Upper lobe of right lung (tissue), 1 donor: Measurements from ENCODE around the gene ASIC5. TPM values are rescaled to one million over a fixed set of nuclear protein-coding genes. Genes with fewer than 3 reads are reported as not detected.

Experiments used
- ATAC-seq: fragments of 200-7000 bp; cut with Tn5 transposase; one replicate; pipeline ENCODE4 v1.9.1; 2020; ENCODE audit warnings: mild to moderate bottlenecking, moderate library complexity
- DNase-seq: peaks from one replicate; pipeline ENCODE4 v3.0.0-alpha.2; 2020
- H3K27ac ChIP-seq: fragments of 200-600 bp; one replicate; pipeline ENCODE4 v1.8.0; 2022
- H3K27me3 ChIP-seq: fragments of 200-600 bp; one replicate; pipeline ENCODE4 v1.8.0; 2022; ENCODE audit warnings: mild to moderate bottlenecking
- H3K36me3 ChIP-seq: fragments of 200-600 bp; one replicate; pipeline ENCODE4 v1.8.0; 2022
- H3K4me1 ChIP-seq: fragments of 200-600 bp; one replicate; pipeline ENCODE4 v1.8.0; 2022
- H3K4me3 ChIP-seq: fragments of 200-600 bp; one replicate; pipeline ENCODE4 v1.8.0; 2022; ENCODE audit warnings: mild to moderate bottlenecking
- H3K9me3 ChIP-seq: fragments of 200-600 bp; one replicate; pipeline ENCODE4 v1.8.0; 2022
- intact Hi-C: fragments of 100-400 bp; cut with DNase I; formaldehyde crosslinking; loops from one replicate; pipeline ENCODE4 v1.11.0; 2022
- total RNA-seq: library from RNA; stranded (reverse); fragmentation: NEBNext Ultra II Directional; extraction: Animal tissue kit (Norgen Biotek cat#: 25700); gene quantifications from one replicate; pipeline ENCODE4 v1.2.1, GENCODE V29; 2021
- TF ChIP-seq, protein P1 (sequence below): fragments of 200-600 bp; IDR thresholded peaks from one replicate; pipeline ENCODE4 v1.8.0; 2022; ENCODE audit warnings: antibody characterized with exemption
- donor health status: DM: no; HTN: yes; CAD: no; lungs with severe emphysema.

ASIC5 gene
- total RNA-seq, 1 donor from 2014 or later: not detected

DNA sequence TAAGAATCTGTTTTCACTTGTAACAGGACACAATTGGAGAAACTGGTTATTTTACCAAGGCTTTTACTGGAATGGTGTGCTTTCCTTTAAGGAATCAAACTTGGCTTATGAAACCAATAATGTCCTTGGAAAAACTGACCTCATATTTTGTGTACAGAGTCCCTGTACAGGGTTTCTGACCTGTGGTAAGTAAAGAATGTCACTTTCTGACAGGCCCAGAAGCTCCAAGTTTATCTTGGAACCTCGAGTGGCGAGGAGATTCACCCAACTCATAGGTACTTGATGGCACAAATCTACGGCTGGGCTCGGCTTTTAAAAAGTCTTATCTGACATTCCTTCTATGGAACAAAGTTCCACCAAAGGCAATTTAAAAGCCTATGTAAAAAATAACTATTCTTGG lies 17.0 kb downstream of the ASIC5 start:
- Histone ChIP-seq H3K4me3 (no peak overlapping the region), H3K27me3 (no peaks in the 10 kb centered on the region), H3K9me3 (no peaks in the 10 kb centered on the region), H3K4me1 (no peaks in the 10 kb centered on the region), H3K36me3 (no peaks in the 10 kb centered on the region), H3K27ac (no peak overlapping the region)
- ATAC-seq: no peak
- DNase-seq: no peak
- TF ChIP-seq, protein P1, sequence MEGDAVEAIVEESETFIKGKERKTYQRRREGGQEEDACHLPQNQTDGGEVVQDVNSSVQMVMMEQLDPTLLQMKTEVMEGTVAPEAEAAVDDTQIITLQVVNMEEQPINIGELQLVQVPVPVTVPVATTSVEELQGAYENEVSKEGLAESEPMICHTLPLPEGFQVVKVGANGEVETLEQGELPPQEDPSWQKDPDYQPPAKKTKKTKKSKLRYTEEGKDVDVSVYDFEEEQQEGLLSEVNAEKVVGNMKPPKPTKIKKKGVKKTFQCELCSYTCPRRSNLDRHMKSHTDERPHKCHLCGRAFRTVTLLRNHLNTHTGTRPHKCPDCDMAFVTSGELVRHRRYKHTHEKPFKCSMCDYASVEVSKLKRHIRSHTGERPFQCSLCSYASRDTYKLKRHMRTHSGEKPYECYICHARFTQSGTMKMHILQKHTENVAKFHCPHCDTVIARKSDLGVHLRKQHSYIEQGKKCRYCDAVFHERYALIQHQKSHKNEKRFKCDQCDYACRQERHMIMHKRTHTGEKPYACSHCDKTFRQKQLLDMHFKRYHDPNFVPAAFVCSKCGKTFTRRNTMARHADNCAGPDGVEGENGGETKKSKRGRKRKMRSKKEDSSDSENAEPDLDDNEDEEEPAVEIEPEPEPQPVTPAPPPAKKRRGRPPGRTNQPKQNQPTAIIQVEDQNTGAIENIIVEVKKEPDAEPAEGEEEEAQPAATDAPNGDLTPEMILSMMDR: no peak
- intact Hi-C loops: no loop called here

GRCh38 chr4:155846929-155847328 lies 19.1 kb downstream of the ASIC5 start:
- H3K4me3 ChIP-seq: no peak overlapping the region
- no peak overlapping the region for H3K27ac ChIP-seq
- H3K9me3 ChIP-seq: no peaks in the 10 kb centered on the region
- intact Hi-C loops: no loop called here
- TF ChIP-seq, protein P1: no peak
- H3K27me3 ChIP-seq: no peaks in the 10 kb centered on the region
- no peak for DNase-seq
- no peak for ATAC-seq
- H3K4me1 ChIP-seq: no peaks in the 10 kb centered on the region
- no peaks in the 10 kb centered on the region for H3K36me3 ChIP-seq

DNA sequence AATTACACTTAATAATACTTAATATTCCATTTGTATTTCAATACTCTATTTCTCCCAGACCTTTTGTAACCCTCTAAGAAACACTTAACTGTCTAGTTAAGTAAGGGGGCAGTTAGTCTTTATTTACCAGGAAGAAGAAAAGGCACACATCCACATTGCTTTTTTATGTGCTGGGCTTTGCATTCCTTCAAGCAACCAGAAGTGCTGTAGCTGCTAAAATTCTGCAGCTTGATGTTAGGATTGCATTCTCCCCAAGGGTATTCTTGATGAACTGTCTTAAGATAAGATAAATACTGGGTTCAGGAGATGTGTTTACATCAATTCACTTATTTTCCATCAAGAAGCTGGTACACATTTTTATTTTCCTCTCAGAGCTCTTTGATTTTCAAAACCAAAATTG lies 24.0 kb downstream of the ASIC5 start:
- intact Hi-C loops: no loop called here
- DNase-seq (no peak), ATAC-seq (no peak)
- no peak overlapping the region for H3K4me3 ChIP-seq
- no peaks in the 10 kb centered on the region for H3K27me3 ChIP-seq
- TF ChIP-seq, protein P1: no peak
- no peaks in the 10 kb centered on the region for H3K36me3 ChIP-seq
- no peak overlapping the region for H3K27ac ChIP-seq
- no peaks in the 10 kb centered on the region for H3K9me3 ChIP-seq
- H3K4me1 ChIP-seq: no peaks in the 10 kb centered on the region

- Histone ChIP-seq H3K4me3 (no peak overlapping the region), H3K9me3 (no peaks in the 10 kb centered on the region), H3K36me3 (no peaks in the 10 kb centered on the region), H3K27me3 (no peaks in the 10 kb centered on the region), H3K27ac (no peak overlapping the region), H3K4me1 (no peaks in the 10 kb centered on the region)
- intact Hi-C loops: no loop called here
- TF ChIP-seq, protein P1: no peak
- ATAC-seq (no peak), DNase-seq (no peak)
Observed at GRCh38 chr4:155837203-155837796, 28.8 kb downstream of the ASIC5 start.

GRCh38 chr4:155832664-155833063 lies 33.4 kb downstream of the ASIC5 start:
- ATAC-seq (no peak), DNase-seq (no peak)
- no peaks in the 10 kb centered on the region for H3K4me1 ChIP-seq
- TF ChIP-seq, protein P1: no peak
- intact Hi-C loops: no loop called here
- no peaks in the 10 kb centered on the region for H3K27me3 ChIP-seq
- H3K27ac ChIP-seq: no peak overlapping the region
- no peaks in the 10 kb centered on the region for H3K36me3 ChIP-seq
- H3K9me3 ChIP-seq: no peaks in the 10 kb centered on the region
- no peak overlapping the region for H3K4me3 ChIP-seq

GRCh38 chr4:155828628-155829027 lies 37.4 kb downstream of the ASIC5 start:
- Histone ChIP-seq H3K27me3 (no peaks in the 10 kb centered on the region), H3K27ac (no peak overlapping the region), H3K36me3 (no peaks in the 10 kb centered on the region), H3K4me3 (no peak overlapping the region), H3K4me1 (no peaks in the 10 kb centered on the region), H3K9me3 (no peaks in the 10 kb centered on the region)
- intact Hi-C loops: no loop called here
- TF ChIP-seq, protein P1: no peak
- no peak for DNase-seq
- no peak for ATAC-seq
